PC-9 (cell line): ENCODE measurements around the gene EIF4G1. TPM values are rescaled to one million over a fixed set of nuclear protein-coding genes. Genes with fewer than 3 reads are reported as not detected.

Experiments
- BruUV-seq: library from RNA; stranded (reverse); fragments of 400-500 nt; replicated peaks from 2 replicates; lab custom pipeline; 2021; lab: Mats Ljungman, UMichigan
- CTCF ChIA-PET: fragments of 300-600 bp; sonication (Branson Sonifier 250); formaldehyde crosslinking; loops from one replicate; lab custom pipeline; 2022; ENCODE audit warnings: antibody characterized with exemption; lab: Charles Lee
- POLR2A ChIA-PET: fragments of 300-600 bp; sonication (Branson Sonifier 250); formaldehyde crosslinking; loops from one replicate; lab custom pipeline; 2022; ENCODE audit warnings: antibody characterized with exemption; ENCODE audit not compliant: unreplicated experiment; lab: Charles Lee
- DNase-seq, 2 experiments: peaks; one replicate each; pipeline versions ENCODE4 v3.0.0 to v3.0.0-alpha.2; 2015 to 2022; ENCODE audit warnings: mixed read lengths in 1 of 2
- H2AFZ ChIP-seq: fragments of 200-600 bp; sonication (generic); 2 replicates; pipeline ENCODE4 v1.8.1; 2017; ENCODE audit warnings: antibody characterized with exemption
- H3F3A ChIP-seq: fragments of 200-600 bp; sonication (generic); 2 replicates; pipeline ENCODE4 v1.8.1; 2017; ENCODE audit warnings: antibody characterized with exemption, mild to moderate bottlenecking, low read depth; ENCODE audit not compliant: insufficient read depth
- H3K27ac ChIP-seq: fragments of 200-600 bp; sonication (generic); 2 replicates; pipeline ENCODE4 v1.6.1; 2016; ENCODE audit warnings: mixed run types
- H3K27me3 ChIP-seq: fragments of 200-600 bp; sonication (generic); 2 replicates; pipeline ENCODE4 v1.6.1; 2016; ENCODE audit warnings: low read depth, mixed run types; ENCODE audit not compliant: insufficient read depth
- H3K36me3 ChIP-seq: fragments of 200-600 bp; sonication (generic); 2 replicates; pipeline ENCODE4 v1.6.1; 2016; ENCODE audit warnings: low read depth, mixed run types
- H3K4me1 ChIP-seq: fragments of 200-600 bp; sonication (generic); replicated peaks from 2 replicates; pipeline ENCODE4 v1.6.1; 2016; ENCODE audit warnings: mixed run types; ENCODE audit not compliant: insufficient read depth
- H3K4me2 ChIP-seq: fragments of 200-600 bp; sonication (generic); 2 replicates; pipeline ENCODE4 v1.6.1; 2017; ENCODE audit warnings: mixed run types
- H3K4me3 ChIP-seq: fragments of 200-600 bp; sonication (generic); 2 replicates; pipeline ENCODE4 v1.6.1; 2016; ENCODE audit warnings: mixed run types
- H3K79me2 ChIP-seq: fragments of 200-600 bp; sonication (generic); 2 replicates; pipeline ENCODE4 v1.6.1; 2017; ENCODE audit warnings: low read depth, mixed run types
- H3K9me2 ChIP-seq: fragments of 200-600 bp; sonication (generic); 2 replicates; pipeline ENCODE4 v1.8.1; 2017; ENCODE audit warnings: mild to moderate bottlenecking; ENCODE audit not compliant: insufficient read depth
- H3K9me3 ChIP-seq: fragments of 200-600 bp; sonication (generic); 2 replicates; pipeline ENCODE4 v1.8.1; 2016; ENCODE audit warnings: low read depth; ENCODE audit not compliant: insufficient read depth
- H4K20me1 ChIP-seq: fragments of 200-600 bp; sonication (generic); 2 replicates; pipeline ENCODE4 v1.8.1; 2017; ENCODE audit not compliant: insufficient read depth
- EZH2 ChIP-seq: fragments of 200-600 bp; sonication (generic); IDR thresholded peaks from 2 replicates; pipeline ENCODE4 v1.8.0; 2017; ENCODE audit warnings: antibody characterized with exemption, low read depth
- intact Hi-C: fragments of 100-400 bp; cut with micrococcal nuclease; formaldehyde crosslinking; loops from one replicate; pipeline ENCODE4 v1.10.0; 2022; ENCODE audit not compliant: unreplicated experiment
- total RNA-seq: library from RNA; stranded (reverse); gene quantifications from 2 replicates; pipeline ENCODE4 v1.2.3, GENCODE V29; 2021
- TF ChIP-seq, protein P1 (sequence below): fragments of 200-600 bp; sonication (generic); conservative IDR thresholded peaks from 2 replicates; pipeline ENCODE4 v1.6.1; 2017; ENCODE audit warnings: mixed run types, antibody characterized with exemption, mild to moderate bottlenecking, moderate library complexity

EIF4G1 gene
- total RNA-seq, 1 experiment from 2014 or later: 657 TPM

GRCh38 chr3:184380185-184380626 is 65.8 kb downstream of the EIF4G1 start:
- H3K4me2 ChIP-seq: peak overlapping the region; percentile 55; the same call in 1 of the 2 replicates
- CTCF ChIA-PET: no interaction called here

GRCh38 chr3:184380627-184381260 is 66.3 kb downstream of the EIF4G1 start:
- no peak for DNase-seq
- H3K27me3 ChIP-seq: peaks cover 74% of the 10 kb centered on the region
- no peaks in the 10 kb centered on the region for H3K9me2 ChIP-seq
- CTCF ChIA-PET: no interaction called here
- peak; percentile 91; the same call in 1 of the 2 replicates for TF ChIP-seq EZH2
- TF ChIP-seq, protein P1, sequence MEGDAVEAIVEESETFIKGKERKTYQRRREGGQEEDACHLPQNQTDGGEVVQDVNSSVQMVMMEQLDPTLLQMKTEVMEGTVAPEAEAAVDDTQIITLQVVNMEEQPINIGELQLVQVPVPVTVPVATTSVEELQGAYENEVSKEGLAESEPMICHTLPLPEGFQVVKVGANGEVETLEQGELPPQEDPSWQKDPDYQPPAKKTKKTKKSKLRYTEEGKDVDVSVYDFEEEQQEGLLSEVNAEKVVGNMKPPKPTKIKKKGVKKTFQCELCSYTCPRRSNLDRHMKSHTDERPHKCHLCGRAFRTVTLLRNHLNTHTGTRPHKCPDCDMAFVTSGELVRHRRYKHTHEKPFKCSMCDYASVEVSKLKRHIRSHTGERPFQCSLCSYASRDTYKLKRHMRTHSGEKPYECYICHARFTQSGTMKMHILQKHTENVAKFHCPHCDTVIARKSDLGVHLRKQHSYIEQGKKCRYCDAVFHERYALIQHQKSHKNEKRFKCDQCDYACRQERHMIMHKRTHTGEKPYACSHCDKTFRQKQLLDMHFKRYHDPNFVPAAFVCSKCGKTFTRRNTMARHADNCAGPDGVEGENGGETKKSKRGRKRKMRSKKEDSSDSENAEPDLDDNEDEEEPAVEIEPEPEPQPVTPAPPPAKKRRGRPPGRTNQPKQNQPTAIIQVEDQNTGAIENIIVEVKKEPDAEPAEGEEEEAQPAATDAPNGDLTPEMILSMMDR: no peak
- no TSS peak for BruUV-seq
- POLR2A ChIA-PET: no interaction called here
- no peak overlapping the region for H3K27ac ChIP-seq
- no peak overlapping the region for H3K4me2 ChIP-seq
- no peaks in the 10 kb centered on the region for H3K79me2 ChIP-seq
- no peaks in the 10 kb centered on the region for H3F3A ChIP-seq
- no peak overlapping the region for H3K4me3 ChIP-seq
- no peak overlapping the region for H2AFZ ChIP-seq
- no peaks in the 10 kb centered on the region for H3K36me3 ChIP-seq
- H4K20me1 ChIP-seq: no peaks in the 10 kb centered on the region
- intact Hi-C loops: no loop called here
- H3K4me1 ChIP-seq: no peaks in the 10 kb centered on the region
- H3K9me3 ChIP-seq: no peaks in the 10 kb centered on the region

More at GRCh38 chr3:184380185-184380626, 65.8 kb downstream of the EIF4G1 start:
- Histone ChIP-seq H3K79me2 (no peaks in the 10 kb centered on the region), H4K20me1 (no peaks in the 10 kb centered on the region), H3K9me3 (no peaks in the 10 kb centered on the region), H3K4me3 (no peak overlapping the region), H3K9me2 (no peaks in the 10 kb centered on the region), H3K4me1 (no peaks in the 10 kb centered on the region), H3F3A (no peaks in the 10 kb centered on the region), H3K36me3 (no peaks in the 10 kb centered on the region), H3K27me3 (peaks cover 77% of the 10 kb centered on the region), H3K27ac (no peak overlapping the region), H2AFZ (no peak overlapping the region)
- POLR2A ChIA-PET: interaction anchor here (0.6 kb wide), 1 partner anchor 119 kb away, joined by 23 read pairs; the partner anchor contains the start of gene CAMK2N2
- intact Hi-C loops: no loop called here
- DNase-seq: peak in 1 of 2 experiments; percentile 46
- TF ChIP-seq, protein P1: no peak
- TF ChIP-seq EZH2: no peak
- BruUV-seq: no TSS peak

GRCh38 chr3:184381261-184382224 is 67.1 kb downstream of the EIF4G1 start:
- intact Hi-C loops: no loop called here
- CTCF ChIA-PET: no interaction called here

More at GRCh38 chr3:184381261-184382224, 67.1 kb downstream of the EIF4G1 start:
- Histone ChIP-seq H3K36me3 (no peaks in the 10 kb centered on the region), H3K9me3 (no peaks in the 10 kb centered on the region), H3K4me1 (no peaks in the 10 kb centered on the region), H3K9me2 (no peaks in the 10 kb centered on the region), H3K27ac (no peak overlapping the region), H3F3A (no peaks in the 10 kb centered on the region), H2AFZ (no peak overlapping the region), H3K4me3 (no peak overlapping the region), H3K4me2 (no peak overlapping the region), H4K20me1 (no peaks in the 10 kb centered on the region), H3K79me2 (no peaks in the 10 kb centered on the region), H3K27me3 (peaks cover 74% of the 10 kb centered on the region)
- no TSS peak for BruUV-seq
- DNase-seq: no peak
- TF ChIP-seq, protein P1: no peak
- no peak for TF ChIP-seq EZH2
- POLR2A ChIA-PET: no interaction called here
